DMS 273 treated with DMSO at 0.1 percent for 48 hours (cell line): ENCODE data around the gene FLG.
"Not testable (repeated sequence)": the region's sequence is repeated elsewhere in the genome, so short reads cannot be mapped to it uniquely, and the experiment has no call there.

Experiments
- DNase-seq: peaks from one replicate; lab custom pipeline; 2025; lab: John Stamatoyannopoulos, UW

FLG gene

DNA sequence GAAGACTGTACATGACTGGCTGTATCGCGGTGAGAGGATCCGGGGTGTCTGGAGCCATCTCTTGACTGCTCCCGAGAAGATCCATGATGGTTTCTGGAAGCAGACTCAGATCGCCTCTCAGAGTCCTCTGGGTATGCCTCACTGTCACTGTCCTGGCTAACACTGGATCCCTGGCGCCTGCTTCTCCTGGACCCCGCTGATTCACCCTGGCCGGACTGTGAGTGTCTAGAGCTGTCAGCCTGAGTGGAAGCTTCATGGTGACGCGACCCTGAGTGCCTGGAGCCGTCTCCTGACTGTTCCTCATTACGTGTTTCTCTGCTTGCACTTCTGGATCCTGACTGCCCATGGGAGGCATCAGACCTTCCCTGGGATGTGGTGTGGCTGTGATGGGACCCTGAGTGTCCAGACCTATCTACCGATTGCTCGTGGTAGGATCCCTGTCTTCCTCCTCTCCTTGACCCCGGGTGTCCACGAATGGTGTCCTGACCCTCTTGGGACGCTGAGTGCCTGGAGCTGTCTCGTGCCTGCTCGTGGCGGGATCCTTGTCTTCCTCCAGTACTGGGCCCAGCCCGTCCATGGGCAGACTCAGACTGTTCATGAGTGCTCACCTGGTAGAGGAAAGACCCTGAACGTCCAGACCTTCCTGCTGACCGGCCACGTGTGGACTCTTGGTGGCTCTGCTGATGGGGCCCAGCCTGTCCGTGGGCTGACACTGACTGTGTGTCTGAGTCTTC is 21.7 kb downstream of the FLG start:
- DNase-seq = not testable (repeated sequence)

DNA sequence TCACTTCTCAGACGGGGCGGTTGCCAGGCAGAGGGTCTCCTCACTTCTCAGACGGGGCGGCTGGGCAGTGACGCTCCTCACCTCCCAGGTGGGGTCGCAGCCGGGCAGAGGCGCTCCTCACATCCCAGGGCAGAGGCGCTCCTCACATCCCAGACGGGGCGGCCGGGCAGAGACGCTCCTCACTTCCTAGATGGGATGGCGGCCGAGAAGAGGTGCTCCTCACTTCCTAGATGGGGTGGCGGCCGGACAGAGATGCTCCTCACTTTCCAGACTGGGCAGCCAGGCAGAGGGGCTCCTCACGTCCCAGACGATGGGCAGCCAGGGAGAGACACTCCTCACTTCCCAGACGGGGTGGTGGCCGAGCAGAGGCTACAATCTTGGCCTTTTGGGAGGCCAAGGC is 68.6 kb downstream of the FLG start:
- not testable (repeated sequence) for DNase-seq
